Measurements from ENCODE around the gene IDH3B.

DNA sequence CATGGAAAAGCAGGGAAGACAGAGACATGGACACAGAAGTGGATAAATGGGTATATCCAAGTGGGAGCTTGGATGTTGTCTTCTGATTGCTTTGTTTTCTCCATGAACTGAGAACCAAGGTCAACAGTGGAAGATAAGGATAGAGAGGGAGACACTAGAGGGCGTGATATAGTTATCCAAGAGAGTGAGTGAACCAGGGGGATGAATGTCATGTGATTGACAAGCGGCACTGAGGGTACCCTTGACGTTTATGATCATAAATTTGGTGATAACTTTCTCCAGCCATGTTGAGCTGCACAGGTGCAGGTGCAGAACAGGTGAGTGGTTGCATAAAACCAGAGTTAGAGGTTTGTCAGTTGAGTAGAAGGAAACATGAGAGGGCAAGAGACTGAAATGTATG lies 49.3 kb upstream of the IDH3B start:
- TF ChIP-seq, protein P1, sequence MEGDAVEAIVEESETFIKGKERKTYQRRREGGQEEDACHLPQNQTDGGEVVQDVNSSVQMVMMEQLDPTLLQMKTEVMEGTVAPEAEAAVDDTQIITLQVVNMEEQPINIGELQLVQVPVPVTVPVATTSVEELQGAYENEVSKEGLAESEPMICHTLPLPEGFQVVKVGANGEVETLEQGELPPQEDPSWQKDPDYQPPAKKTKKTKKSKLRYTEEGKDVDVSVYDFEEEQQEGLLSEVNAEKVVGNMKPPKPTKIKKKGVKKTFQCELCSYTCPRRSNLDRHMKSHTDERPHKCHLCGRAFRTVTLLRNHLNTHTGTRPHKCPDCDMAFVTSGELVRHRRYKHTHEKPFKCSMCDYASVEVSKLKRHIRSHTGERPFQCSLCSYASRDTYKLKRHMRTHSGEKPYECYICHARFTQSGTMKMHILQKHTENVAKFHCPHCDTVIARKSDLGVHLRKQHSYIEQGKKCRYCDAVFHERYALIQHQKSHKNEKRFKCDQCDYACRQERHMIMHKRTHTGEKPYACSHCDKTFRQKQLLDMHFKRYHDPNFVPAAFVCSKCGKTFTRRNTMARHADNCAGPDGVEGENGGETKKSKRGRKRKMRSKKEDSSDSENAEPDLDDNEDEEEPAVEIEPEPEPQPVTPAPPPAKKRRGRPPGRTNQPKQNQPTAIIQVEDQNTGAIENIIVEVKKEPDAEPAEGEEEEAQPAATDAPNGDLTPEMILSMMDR (IDR thresholded peaks at IDR 0.05; ENCODE audit: low read depth, low read length), result peak; percentile 56
- no peak for TF ChIP-seq POLR2A (IDR thresholded peaks at IDR 0.05; ENCODE audit: extremely low read depth, insufficient read length)
